Adrenal gland (tissue), 5 donors: ENCODE data around the gene CEP128.

Experiments used
- POLR2A ChIP-seq, 2 donors: fragments of 450-650 bp; IDR thresholded peaks; one replicate each; pipeline ENCODE4 v1.6.1; 2017; ENCODE audit warnings: antibody characterized with exemption in 2 of 2, mild to moderate bottlenecking in 2 of 2, moderate library complexity in 1 of 2
- TF ChIP-seq, protein P1 (sequence below), 6 experiments: fragments of 450-650 bp in 4 of 6; fragments of 200-600 bp in 2 of 6; sonication (generic) in 1 of 6; IDR thresholded peaks; 1 replicate in 5 of 6; 2 replicates in 1 of 6; pipeline versions ENCODE4 v1.5.1 to v1.8.0; 2016 to 2021; ENCODE audit warnings: antibody characterized with exemption in 6 of 6, mild to moderate bottlenecking in 2 of 6, moderate library complexity in 1 of 6
- donor health status: DM: no; HTN: no; CAD: no.

DNA sequence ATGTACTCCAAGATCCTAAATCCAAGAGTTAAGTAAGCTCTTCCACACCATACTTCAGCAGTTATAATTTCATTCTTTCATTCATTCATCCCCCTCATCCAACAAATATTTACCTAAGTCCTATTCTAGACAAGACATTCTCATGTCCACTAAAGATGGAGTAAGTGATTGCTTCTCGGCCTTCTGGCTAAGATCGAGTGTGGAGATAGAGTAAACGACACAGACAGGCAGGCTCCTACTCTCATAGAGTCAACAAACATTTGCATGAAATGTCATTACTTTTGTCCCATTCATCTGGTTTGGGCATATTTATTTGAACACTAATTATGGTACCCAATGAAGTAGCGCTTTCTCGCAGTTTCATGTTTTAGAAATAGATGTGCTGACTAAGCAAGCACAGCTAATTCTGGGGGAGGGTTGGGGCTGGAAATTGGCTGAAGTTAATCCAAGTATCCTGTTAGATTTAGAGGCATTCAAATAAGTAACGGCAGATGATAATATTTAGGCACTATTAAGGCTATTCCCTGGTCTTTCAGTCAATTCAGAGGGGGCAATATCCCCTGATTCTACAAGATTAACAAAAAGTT, 176.5 kb downstream of the CEP128 start:
- TF ChIP-seq, protein P1, sequence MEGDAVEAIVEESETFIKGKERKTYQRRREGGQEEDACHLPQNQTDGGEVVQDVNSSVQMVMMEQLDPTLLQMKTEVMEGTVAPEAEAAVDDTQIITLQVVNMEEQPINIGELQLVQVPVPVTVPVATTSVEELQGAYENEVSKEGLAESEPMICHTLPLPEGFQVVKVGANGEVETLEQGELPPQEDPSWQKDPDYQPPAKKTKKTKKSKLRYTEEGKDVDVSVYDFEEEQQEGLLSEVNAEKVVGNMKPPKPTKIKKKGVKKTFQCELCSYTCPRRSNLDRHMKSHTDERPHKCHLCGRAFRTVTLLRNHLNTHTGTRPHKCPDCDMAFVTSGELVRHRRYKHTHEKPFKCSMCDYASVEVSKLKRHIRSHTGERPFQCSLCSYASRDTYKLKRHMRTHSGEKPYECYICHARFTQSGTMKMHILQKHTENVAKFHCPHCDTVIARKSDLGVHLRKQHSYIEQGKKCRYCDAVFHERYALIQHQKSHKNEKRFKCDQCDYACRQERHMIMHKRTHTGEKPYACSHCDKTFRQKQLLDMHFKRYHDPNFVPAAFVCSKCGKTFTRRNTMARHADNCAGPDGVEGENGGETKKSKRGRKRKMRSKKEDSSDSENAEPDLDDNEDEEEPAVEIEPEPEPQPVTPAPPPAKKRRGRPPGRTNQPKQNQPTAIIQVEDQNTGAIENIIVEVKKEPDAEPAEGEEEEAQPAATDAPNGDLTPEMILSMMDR (IDR thresholded peaks at IDR 0.05): no peak
- TF ChIP-seq POLR2A (IDR thresholded peaks at IDR 0.05): no peak
